GM18519 (cell line): Measurements from ENCODE around the gene LRRC4B.
"Not testable (repeated sequence)": the region's sequence is repeated elsewhere in the genome, so short reads cannot be mapped to it uniquely, and the experiment has no call there.

Source experiments
- ATAC-seq: cut with Tn5 transposase; IDR thresholded peaks from one replicate; pipeline ENCODE4 v1.9.1; 2021; ENCODE audit warnings: mild to moderate bottlenecking, moderate library complexity; ENCODE audit not compliant: unreplicated experiment, low FRiP score

The LRRC4B gene, protein sequence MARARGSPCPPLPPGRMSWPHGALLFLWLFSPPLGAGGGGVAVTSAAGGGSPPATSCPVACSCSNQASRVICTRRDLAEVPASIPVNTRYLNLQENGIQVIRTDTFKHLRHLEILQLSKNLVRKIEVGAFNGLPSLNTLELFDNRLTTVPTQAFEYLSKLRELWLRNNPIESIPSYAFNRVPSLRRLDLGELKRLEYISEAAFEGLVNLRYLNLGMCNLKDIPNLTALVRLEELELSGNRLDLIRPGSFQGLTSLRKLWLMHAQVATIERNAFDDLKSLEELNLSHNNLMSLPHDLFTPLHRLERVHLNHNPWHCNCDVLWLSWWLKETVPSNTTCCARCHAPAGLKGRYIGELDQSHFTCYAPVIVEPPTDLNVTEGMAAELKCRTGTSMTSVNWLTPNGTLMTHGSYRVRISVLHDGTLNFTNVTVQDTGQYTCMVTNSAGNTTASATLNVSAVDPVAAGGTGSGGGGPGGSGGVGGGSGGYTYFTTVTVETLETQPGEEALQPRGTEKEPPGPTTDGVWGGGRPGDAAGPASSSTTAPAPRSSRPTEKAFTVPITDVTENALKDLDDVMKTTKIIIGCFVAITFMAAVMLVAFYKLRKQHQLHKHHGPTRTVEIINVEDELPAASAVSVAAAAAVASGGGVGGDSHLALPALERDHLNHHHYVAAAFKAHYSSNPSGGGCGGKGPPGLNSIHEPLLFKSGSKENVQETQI

DNA sequence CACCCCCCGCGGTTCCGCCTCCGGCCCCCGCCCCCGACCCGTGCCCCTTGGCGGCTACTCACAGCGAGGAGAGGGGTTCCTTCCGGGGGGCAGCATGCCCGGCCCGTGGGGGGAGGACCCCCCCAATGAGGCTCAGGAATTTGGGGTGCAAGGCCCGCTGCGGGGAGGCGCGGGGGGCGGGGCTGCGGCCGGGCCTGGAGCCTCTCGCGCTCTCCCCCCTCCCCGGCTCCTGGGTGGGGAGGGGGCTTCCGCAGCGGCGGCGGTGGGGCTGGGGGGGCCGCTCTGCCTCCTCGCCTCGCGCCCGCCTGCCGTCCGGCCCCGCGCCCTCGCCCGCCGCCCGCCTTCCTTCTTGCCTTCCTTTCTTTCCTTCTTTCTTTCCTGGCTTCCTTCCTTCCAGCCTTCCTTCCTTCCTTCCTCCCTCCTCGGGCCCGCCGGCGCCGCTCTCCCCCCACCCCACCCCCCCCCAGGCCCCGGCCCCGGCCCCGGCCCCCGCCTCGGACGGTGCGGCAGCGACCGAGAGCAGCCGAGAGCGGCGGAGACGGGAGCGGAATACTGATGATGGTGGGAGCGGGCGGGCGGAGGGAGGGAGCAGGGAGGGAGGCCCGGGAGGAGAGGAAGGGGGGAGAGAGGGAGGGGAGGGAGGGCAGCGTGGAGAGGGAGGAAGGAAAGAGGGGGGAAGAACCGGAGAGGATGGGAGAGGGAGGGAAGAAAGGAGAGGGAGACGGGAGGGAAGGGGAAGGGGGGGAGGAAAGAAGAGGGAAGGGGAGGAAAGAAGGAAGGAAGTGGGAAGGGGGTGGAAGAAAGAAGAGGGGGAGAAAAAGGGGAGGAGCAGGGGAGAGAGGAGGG lies at the start of gene LRRC4B:
LRRC4B (minus strand) TSS at position 554 of the 846 bp plus-strand sequence. CDS start 19,597 bp downstream, outside the sequence.
- no peak for ATAC-seq

DNA sequence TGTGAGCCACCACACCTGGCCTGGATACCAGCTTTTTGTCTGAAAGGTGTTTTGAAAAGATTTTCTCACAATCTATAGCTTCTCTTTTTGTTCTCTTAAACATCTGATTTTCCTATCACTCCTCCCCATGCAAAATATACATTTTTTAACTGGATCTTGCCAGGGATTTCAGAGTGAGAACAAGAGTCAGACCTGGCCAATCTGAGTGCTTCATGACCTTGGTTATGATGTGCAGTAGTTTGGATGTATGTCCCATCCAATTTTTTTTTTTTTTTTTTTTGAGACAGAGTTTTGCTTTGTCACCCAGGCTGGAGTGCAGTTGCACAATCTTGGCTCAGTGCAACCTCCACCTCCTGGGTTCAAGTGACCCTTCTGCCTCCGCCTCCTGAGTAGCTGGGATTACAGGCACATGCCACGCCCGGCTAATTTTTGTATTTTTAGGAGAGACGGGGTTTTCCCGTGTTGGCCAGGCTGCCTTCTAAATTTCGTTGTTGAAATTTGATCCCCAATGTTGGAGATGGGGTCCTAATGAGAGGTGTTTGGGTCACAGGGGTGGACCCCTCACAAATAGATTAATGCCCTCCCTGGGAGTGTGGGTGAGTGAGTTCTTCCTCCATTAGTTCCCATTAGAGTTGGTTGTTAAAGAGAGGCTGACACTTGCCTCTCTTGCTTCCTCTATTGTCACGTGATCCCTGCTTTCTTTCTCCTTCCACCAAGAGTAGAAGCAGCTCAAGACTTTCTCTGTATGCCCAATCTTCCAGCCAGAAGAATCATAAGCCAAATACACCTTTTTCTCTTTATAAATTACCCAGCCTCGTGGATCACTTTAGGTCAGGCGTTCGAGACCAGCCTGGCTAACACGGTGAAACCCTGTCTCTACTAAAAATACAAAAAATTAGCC lies 44.5 kb upstream of the LRRC4B start:
- ATAC-seq: not testable (repeated sequence)

DNA sequence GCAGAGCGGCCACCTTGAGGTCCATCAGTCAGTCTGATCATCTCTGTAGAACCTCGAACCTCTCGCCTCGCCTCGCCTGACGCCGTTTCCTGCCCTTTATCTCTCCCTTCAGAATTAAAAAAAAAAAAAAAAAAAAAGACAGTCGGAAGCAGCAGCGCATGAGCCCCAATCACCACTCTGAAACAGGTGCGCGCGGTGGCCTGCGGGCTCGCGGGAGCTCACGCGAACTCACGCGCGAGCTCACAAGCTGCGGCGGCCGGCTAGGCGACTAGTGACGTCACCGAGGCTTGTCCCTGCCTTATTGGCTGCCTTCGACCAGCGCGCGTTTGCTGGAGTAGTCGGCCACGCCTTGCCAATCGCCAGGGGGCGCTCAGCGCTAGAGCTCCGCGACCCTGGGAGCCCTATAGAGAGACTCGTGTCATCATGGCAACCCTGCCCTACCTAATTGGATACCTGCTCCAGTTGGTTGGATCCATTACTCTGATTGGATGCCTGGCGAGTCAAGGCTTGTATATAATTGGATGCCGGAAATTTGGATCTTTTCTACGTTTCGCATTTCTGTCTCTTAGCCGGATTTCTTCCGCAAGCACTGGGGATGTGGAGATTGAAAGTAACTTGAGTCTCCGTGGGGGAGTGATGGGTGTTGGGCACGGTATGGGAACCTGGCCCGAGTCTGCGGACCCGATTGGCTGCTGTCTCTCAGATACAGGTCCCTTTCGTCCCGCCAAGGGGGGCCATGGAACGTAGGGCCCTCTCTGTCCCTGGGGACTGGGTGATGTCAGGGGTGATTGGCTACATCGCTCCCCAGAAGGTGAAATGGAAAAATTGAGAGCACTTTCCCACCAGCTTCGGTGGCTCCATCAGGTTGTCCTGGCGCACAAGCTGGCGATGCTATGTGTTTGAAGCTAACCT lies 39.9 kb upstream of the LRRC4B start:
- peak; percentile 59 for ATAC-seq

DNA sequence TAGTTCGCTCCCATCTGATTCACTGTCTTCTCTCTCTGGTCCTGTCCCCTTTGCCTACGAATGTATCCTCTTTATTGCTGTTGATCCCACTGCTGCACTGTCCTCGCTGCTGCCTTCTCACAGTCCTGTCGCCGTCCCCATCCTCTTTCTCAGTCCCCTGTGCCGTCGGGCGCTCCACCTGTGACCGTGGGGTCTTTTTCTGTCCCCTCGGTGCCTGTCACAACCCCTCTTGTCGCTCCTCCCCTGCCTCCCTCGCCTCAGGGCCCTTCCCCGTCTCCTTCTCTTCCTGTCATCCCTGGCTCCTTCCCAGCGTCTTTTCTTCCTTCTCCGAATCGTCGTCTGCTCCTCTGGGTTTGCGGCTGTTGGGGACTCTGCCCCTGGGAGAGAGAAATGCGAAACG lies 39.2 kb upstream of the LRRC4B start:
- ATAC-seq: no peak

DNA sequence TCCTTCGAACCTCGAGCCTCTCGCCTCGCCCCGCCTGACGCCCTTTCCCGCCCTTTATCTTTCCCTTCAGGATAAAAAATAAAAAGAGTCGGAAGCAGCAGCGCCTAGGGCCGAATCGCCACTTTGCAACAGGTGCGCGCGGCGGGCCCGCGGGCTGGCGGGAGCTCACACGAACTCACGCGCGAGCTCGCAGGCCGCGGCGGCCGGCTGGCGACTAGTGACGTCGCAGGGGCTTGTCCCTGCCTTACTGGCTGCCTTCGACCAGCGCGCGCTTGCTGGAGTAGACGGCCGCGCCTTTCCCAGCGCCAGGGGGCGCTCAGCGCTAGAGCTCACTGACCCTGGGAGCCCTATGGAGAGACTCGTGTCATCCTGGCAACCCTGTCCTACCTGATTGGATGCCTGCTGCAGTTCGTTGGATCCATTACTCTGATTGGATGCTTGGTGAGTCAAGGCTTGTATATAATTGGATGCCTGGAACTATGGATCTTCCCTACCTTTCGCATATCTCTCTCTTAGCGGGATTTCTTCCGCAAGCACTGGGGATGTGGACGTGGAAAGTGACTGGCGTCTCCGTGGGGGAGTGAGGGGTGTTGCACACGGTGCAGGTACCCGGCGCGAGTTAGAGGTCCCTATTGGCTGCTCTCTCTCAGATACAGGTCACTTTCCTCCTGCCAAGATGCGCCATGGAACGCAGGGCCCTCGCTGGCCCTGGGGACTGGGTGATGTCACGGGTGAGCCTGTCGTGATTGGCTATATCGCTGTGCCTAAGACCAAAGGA lies 38.0 kb upstream of the LRRC4B start:
- ATAC-seq: not testable (repeated sequence)

DNA sequence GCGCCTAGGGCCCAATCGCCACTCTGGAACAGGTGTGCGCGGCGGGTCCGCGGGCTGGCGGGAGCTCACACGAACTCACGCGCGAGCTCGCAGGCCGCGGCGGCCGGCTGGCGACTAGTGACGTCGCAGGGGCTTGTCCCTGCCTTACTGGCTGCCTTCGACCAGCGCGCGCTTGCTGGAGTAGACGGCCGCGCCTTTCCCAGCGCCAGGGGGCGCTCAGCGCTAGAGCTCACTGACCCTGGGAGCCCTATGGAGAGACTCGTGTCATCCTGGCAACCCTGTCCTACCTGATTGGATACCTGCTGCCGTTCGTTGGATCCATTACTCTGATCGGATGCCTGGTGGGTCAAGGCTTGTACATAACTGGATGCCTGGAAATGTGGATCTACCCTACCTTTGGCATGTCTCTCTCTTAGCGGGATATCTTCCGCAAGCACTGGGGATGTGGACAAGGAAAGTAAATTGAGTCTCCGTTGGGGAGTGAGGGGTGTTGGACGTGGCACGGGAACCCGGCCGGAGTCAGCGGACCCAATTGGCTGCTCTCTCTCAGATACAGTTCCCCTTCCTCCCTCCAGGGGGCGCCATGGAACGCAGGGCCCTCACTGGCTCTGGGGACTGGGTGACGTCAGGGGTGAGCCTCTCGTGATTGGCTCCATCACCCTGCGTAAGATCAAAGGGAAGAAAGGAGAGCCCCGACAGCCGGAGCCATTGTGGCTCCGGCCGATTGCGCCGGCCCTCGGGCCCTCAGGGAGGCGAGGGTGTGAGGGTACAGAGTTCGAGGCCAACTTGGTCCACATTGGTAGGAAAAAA lies 36.2 kb upstream of the LRRC4B start:
- ATAC-seq: not testable (repeated sequence)

DNA sequence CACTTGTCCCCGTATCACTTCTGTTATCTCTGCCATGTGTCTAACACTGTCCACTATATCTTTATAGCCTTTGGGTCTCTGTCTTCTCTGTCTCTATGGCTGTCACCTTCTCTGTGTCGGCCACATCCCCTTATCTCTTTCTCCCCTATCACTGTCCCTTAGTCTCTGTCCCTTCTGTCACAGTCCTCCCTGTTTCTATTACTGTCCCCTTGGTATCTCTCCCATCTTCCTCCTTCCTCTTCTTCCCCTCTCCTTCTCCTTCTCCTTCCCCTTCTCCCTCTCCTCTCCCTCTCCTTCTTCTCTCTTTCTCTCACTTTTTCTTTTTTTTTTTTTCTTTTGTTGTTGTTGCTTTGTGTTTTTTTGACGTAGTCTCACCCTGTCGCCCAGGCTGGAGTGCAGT lies 34.7 kb upstream of the LRRC4B start:
- no peak for ATAC-seq

DNA sequence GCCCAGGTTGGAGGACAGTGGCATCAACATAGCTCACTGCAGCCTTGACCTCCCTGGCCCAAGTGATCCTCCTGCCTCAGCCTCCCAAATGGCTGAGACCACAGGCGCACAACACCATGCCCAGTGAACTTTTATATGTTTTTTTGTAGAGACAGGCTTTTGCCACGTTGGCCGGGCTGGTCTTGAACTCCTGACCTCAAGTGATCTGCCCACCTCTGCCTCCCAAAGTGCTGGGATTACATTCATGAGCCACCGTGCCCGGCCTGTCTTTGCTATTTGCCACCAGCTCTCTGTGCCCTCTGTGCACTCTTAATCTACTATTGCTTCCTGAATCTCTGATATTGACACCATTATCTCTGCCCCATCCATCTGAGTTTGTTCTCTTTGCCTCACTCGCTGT lies 34.3 kb upstream of the LRRC4B start:
- ATAC-seq: no peak

DNA sequence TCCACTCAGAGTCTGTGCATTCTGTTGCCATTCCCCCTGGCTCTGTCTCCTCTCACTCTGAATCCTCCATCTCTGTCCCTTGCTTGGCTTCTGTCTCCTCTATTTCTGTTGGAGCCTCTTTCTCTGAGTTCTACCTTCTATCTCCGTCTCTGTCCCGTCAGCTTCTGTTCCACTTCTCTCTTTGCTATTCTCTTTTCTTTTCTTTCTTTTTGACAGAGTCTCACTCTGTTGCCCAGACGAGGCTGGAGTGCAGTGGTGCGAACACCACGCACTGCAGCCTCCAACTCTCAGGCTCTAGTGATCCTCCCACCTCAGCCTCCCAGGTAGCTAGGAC lies 33.8 kb upstream of the LRRC4B start:
- ATAC-seq: no peak

DNA sequence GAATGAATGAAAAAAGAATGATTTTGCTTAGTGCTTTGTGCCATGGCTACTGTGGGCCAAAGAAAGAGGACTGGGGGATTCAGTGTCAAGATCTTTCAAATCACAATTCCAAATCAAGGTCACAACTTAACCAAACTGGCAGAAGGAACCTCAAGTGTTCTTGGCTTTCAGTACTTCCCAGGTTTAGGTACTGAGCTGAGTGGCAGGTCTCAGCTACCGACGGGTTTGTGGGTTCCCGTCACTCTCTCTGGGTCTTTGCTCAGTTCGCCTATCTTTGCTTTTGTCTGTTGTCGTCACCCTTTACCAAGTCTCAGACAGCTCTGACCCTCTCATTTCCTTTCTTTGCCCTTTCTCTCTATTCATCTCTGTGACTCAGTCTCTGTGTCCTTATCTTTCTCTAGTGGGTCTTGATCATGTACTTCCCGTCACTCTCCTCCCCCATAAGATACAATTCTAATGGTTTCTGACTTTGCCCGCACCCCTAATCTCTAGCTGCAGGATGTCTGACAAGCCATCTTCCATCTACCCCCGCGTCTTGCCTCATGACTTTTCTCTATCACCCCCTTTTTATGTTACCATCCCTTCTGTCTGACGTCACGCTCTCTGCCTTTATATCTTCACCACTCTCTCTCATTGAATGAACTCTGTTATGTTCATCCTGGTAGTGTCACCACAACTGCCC lies 33.3 kb upstream of the LRRC4B start:
- no peak for ATAC-seq

DNA sequence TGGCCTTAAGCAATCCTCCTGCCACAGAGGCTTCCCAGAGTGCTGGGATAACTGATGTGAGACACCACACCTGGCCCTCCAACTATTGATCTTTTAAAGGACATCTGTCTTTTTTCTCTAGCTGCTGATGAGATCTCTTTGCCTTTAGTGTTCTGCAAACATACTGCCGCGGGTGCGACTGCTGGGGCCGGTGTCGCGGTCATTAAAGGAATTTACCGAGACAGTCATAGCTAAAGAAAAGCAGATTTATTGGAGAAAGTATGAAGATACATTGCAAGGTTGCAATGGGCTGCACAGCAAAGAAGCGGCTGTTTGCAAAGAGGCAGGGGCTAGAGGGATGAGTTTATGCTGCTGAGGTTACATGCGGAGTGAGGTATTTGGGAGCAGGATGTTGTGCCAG lies 31.2 kb upstream of the LRRC4B start:
- no peak for ATAC-seq

DNA sequence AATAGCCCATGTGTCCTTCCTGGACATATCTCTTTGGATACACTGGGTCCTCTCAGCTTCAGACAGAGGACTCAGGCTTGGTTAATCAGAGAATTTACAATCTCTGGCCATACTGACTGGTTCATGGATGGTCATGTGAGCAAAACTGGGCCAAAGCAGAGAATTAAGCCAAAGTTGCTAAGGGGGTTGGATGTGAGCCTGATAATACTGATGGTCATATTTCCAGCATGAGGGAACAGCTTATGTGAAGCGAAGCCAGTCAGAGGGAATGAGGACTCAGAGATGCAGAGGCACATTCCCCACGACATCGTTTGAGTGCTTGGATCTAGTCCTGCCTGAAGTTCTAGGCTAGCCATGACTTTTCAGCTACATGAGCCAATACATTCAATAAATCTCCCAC lies 22.0 kb upstream of the LRRC4B start:
- ATAC-seq: no peak

DNA sequence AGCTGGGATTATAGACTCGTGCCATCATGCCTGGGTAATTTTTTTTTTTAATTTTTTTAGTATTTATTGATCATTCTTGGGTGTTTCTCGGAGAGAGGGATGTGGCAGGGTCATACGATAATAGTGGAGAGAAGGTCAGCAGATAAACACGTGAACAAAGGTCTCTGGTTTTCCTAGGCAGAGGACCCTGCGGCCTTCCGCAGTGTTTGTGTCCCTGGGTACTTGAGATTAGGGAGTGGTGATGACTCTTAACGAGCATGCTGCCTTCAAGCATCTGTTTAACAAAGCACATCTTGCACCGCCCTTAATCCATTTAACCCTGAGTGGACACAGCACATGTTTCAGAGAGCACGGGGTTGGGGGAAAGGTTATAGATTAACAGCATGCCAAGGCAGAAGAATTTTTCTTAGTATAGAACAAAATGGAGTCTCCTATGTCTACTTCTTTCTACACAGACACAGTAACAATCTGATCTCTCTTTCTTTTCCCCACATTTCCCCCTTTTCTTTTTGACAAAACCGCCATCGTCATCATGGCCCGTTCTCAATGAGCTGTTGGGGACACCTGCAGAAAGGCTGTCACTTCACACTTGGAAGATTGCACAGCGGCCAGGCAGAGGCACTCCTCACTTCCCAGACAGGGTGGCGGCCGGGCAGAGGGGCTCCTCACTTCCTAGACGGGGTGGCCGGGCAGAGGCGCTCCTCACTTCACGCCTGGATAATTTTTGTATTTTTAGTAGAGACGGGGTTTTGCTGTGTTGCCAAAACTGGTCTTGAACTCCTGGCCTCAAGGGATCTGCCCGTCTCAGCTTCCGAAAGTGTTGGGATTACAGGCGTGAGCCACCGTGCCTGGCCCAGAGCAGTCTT lies 13.8 kb upstream of the LRRC4B start:
- not testable (repeated sequence) for ATAC-seq

DNA sequence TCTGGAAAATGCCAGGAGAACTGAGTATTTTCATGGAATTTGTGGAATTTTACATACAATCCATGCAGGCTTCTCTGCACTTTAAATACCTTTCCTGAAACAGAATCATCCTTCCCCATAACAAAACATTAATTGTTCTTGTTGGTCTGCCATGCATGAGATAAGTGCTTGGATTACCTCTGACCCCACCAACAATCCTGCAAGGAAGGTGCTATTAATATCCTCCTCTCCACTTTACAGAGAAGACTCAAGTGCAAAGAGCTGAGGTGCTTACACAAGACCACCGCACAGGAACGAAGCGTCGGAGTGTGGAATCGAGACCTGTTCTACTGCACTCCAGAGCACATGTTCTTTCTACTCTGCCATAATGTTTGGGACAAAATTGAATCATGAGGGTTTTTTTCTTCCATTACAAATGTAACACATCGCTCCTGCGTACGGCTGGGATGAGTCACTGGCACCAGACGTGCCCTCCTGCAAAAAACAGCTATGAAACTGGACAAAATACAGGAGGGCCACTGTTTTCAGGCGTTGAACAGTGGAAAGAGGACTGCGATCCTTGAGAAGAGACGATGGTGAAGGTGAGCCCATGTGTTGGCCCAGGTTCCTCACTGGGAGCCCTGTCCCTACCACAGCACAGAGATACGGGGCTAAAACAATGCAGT lies 12.9 kb upstream of the LRRC4B start:
- no peak for ATAC-seq

DNA sequence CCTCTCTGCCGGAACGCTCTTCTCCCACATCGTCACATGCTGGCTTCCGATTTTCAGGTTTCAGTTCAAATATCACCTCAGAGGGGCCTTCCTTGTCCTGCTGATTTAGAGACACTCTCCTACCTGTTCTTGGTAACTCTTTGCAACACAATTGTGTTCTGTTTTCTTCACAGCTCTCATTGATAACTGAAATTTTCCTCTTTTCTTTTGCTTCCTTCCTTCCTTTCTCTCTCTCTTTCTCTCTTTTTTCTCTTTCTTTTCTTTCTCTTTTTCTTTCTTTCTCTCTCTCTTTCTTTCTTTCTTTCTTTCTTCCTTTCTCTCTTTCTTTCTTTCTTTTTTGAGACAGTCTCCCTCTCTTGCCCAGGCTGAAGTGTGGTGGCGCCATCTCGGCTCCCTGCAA lies 12.0 kb upstream of the LRRC4B start:
- no peak for ATAC-seq
